GM23248 (cell line): ENCODE results near the gene MLLT10. TPM values are rescaled to one million over a fixed set of nuclear protein-coding genes. Genes with fewer than 3 reads are reported as not detected.

Experiments used
- DNase-seq: peaks from one replicate; pipeline ENCODE4 v3.0.0-alpha.2; 2015
- H2AFZ ChIP-seq: fragments of 200-600 bp; sonication (generic); 2 replicates; pipeline ENCODE4 v1.6.1; 2016; ENCODE audit warnings: antibody characterized with exemption
- H3F3A ChIP-seq: fragments of 200-600 bp; sonication (generic); 2 replicates; pipeline ENCODE4 v1.6.1; 2016; ENCODE audit warnings: mild to moderate bottlenecking, antibody characterized with exemption, mixed run types; ENCODE audit not compliant: insufficient read depth
- H3K27ac ChIP-seq: fragments of 200-600 bp; sonication (generic); 2 replicates; pipeline ENCODE4 v1.5.1; 2016; ENCODE audit warnings: mild to moderate bottlenecking
- H3K27me3 ChIP-seq: fragments of 200-600 bp; sonication (generic); replicated peaks from 2 replicates; pipeline ENCODE4 v1.6.1; 2016; ENCODE audit warnings: mild to moderate bottlenecking; ENCODE audit not compliant: insufficient read depth
- H3K36me3 ChIP-seq: fragments of 200-600 bp; sonication (generic); 2 replicates; pipeline ENCODE4 v1.6.1; 2016; ENCODE audit warnings: low read depth, mild to moderate bottlenecking
- H3K4me1 ChIP-seq: fragments of 200-600 bp; sonication (generic); 2 replicates; pipeline ENCODE4 v1.6.1; 2016; ENCODE audit warnings: mild to moderate bottlenecking; ENCODE audit not compliant: insufficient read depth
- H3K4me2 ChIP-seq: fragments of 200-600 bp; sonication (generic); one replicate; pipeline ENCODE4 v1.6.1; 2016; ENCODE audit warnings: mild to moderate bottlenecking; ENCODE audit not compliant: unreplicated experiment
- H3K4me3 ChIP-seq: fragments of 200-600 bp; sonication (generic); 2 replicates; pipeline ENCODE4 v1.5.1; 2016; ENCODE audit warnings: mild to moderate bottlenecking
- H3K79me2 ChIP-seq: fragments of 200-600 bp; sonication (generic); 2 replicates; pipeline ENCODE4 v1.6.1; 2016; ENCODE audit warnings: mild to moderate bottlenecking; ENCODE audit not compliant: insufficient read depth
- H3K9ac ChIP-seq: fragments of 200-600 bp; sonication (generic); 2 replicates; pipeline ENCODE4 v1.6.1; 2016; ENCODE audit warnings: mild to moderate bottlenecking
- H3K9me2 ChIP-seq: fragments of 200-600 bp; sonication (generic); 2 replicates; pipeline ENCODE4 v1.6.1; 2016; ENCODE audit warnings: mixed run types, mild to moderate bottlenecking, moderate library complexity; ENCODE audit not compliant: insufficient read depth
- H3K9me3 ChIP-seq: fragments of 200-600 bp; sonication (generic); one replicate; pipeline ENCODE4 v1.6.1; 2017; ENCODE audit warnings: low read depth
- H4K20me1 ChIP-seq: fragments of 200-600 bp; sonication (generic); 2 replicates; pipeline ENCODE4 v1.6.0; 2016; ENCODE audit not compliant: insufficient read depth
- EZH2 ChIP-seq: fragments of 200-600 bp; sonication (generic); IDR thresholded peaks from 2 replicates; pipeline ENCODE4 v1.6.1; 2018; ENCODE audit warnings: antibody characterized with exemption, mild to moderate bottlenecking; ENCODE audit not compliant: insufficient read depth, poor library complexity, severe bottlenecking
- EZH2phosphoT487 ChIP-seq: fragments of 200-600 bp; sonication (generic); IDR thresholded peaks from 2 replicates; pipeline ENCODE4 v1.6.1; 2018; ENCODE audit warnings: antibody characterized with exemption, moderate library complexity, mild to moderate bottlenecking, low read depth; ENCODE audit not compliant: insufficient read depth
- WGBS, 2 experiments: methylation state at CpG; one replicate each; pipeline ENCODE4 v1.1.6; 2015 to 2017; ENCODE audit warnings: low lambda C conversion rate in 2 of 2, low coverage in 1 of 2; ENCODE audit errors: missing lambda C conversion rate in 2 of 2; 5-methylcytosine and 5-hydroxymethylcytosine counted together
- in situ Hi-C: fragments of 300-500 bp; cut with MboI; formaldehyde crosslinking; loops from 2 replicates; pipeline ENCODE4 v1.15.0; 2020
- polyA plus RNA-seq: library from polyadenylated mRNA; unstranded; fragments of >200 nt; fragmentation: Nextera tagmentation; extraction: Ambion mirVana; gene quantifications from 2 replicates; pipeline ENCODE4 v1.2.1, GENCODE V29; 2016
- total RNA-seq: library from RNA; depleted of rRNA; stranded (reverse); fragments of >200 nt; shearing (Covaris generic); gene quantifications from 2 replicates; pipeline ENCODE4 v1.2.3, GENCODE V29; 2014; rRNA removed

MLLT10 gene
- total RNA-seq (16.1 and 19.8 TPM in 2 replicates), polyA plus RNA-seq (8.9 and 10.1 TPM in 2 replicates)

- peak within 1 kb of the TSS; percentile 78 for H3K9ac ChIP-seq
- H3K9me3 ChIP-seq: no peaks in the 10 kb centered on the region
- H3K4me2 ChIP-seq: peak within 1 kb of the TSS; percentile 86
- H3K4me3 ChIP-seq: peak within 1 kb of the TSS; percentile 75
- peaks cover 19% of the 10 kb centered on the region for H3F3A ChIP-seq
- no peaks in the 10 kb centered on the region for H3K9me2 ChIP-seq
- TF ChIP-seq EZH2phosphoT487 (no peak), EZH2 (no peak)
- H2AFZ ChIP-seq: peak within 1 kb of the TSS; percentile 90
- H4K20me1 ChIP-seq: no peaks in the 10 kb centered on the region
- DNase-seq: peak; percentile 96
- H3K4me1 ChIP-seq: peaks cover 10% of the 10 kb centered on the region
- in situ Hi-C loops: loop anchor here (25.0 kb wide), 1 partner anchor 404 kb away; no protein-coding TSS in a partner anchor
- peaks cover 5% of the 10 kb centered on the region for H3K36me3 ChIP-seq
- no peaks in the 10 kb centered on the region for H3K27me3 ChIP-seq
- peaks cover 35% of the 10 kb centered on the region for H3K79me2 ChIP-seq
- H3K27ac ChIP-seq: peak within 1 kb of the TSS; percentile 84
- 1% methylated on average over 18 to 57 of the region's 74 CpGs for WGBS, 2 experiments
Measured at GRCh38 chr10:21533467-21534279, at the start of gene MLLT10. Gene MLLT10, plus strand, starts transcription at chr10:21534232. Its CDS starts 413 bp downstream, at chr10:21534645.

- no peak overlapping the region for H3K4me2 ChIP-seq
- H3K4me3 ChIP-seq: no peak overlapping the region
- 96 to 97% methylated on average over 10 of the region's 10 CpGs for WGBS, 2 experiments
- H3K36me3 ChIP-seq: no peaks in the 10 kb centered on the region
- H4K20me1 ChIP-seq: no peaks in the 10 kb centered on the region
- no peaks in the 10 kb centered on the region for H3K9me2 ChIP-seq
- H3K9ac ChIP-seq: no peak overlapping the region
- no peaks in the 10 kb centered on the region for H3F3A ChIP-seq
- in situ Hi-C loops: loop anchor here (25.0 kb wide), 1 partner anchor 400 kb away; no protein-coding TSS in a partner anchor
- no peak overlapping the region for H3K27ac ChIP-seq
- TF ChIP-seq EZH2phosphoT487 (no peak), EZH2 (no peak)
- H3K9me3 ChIP-seq: no peaks in the 10 kb centered on the region
- H3K4me1 ChIP-seq: no peaks in the 10 kb centered on the region
- H3K27me3 ChIP-seq: no peaks in the 10 kb centered on the region
- no peak overlapping the region for H2AFZ ChIP-seq
- DNase-seq: no peak
- H3K79me2 ChIP-seq: no peaks in the 10 kb centered on the region
Measured at GRCh38 chr10:21487416-21488180, 46.4 kb upstream of the MLLT10 start.

- no peaks in the 10 kb centered on the region for H3K9me3 ChIP-seq
- no peaks in the 10 kb centered on the region for H3K4me1 ChIP-seq
- H4K20me1 ChIP-seq: no peaks in the 10 kb centered on the region
- H3K27ac ChIP-seq: no peak overlapping the region
- no peak for DNase-seq
- in situ Hi-C loops: loop anchor here (25.0 kb wide), 1 partner anchor 401 kb away; no protein-coding TSS in a partner anchor
- H3K9me2 ChIP-seq: no peaks in the 10 kb centered on the region
- H3K79me2 ChIP-seq: no peaks in the 10 kb centered on the region
- H3K9ac ChIP-seq: no peak overlapping the region
- WGBS, 2 experiments: 50 to 54% methylated on average over 6 of the region's 6 CpGs
- H3F3A ChIP-seq: peaks cover 4% of the 10 kb centered on the region; the same call in 1 of the 2 replicates
- H3K36me3 ChIP-seq: no peaks in the 10 kb centered on the region
- no peak overlapping the region for H3K4me3 ChIP-seq
- TF ChIP-seq EZH2 (no peak), EZH2phosphoT487 (no peak)
- H2AFZ ChIP-seq: no peak overlapping the region
- no peak overlapping the region for H3K4me2 ChIP-seq
- no peaks in the 10 kb centered on the region for H3K27me3 ChIP-seq
Measured at GRCh38 chr10:21488246-21488956, 45.6 kb upstream of the MLLT10 start.

- in situ Hi-C loops: loop anchor here (25.0 kb wide), 1 partner anchor 402 kb away; no protein-coding TSS in a partner anchor
- WGBS, 2 experiments: 79% methylated on average over 5 of the region's 5 CpGs
Measured at GRCh38 chr10:21488957-21489446, 45.0 kb upstream of the MLLT10 start.

More at GRCh38 chr10:21488957-21489446, 45.0 kb upstream of the MLLT10 start:
- Histone ChIP-seq H3K27me3 (no peaks in the 10 kb centered on the region), H2AFZ (no peak overlapping the region), H4K20me1 (no peaks in the 10 kb centered on the region), H3K79me2 (no peaks in the 10 kb centered on the region), H3K9me3 (no peaks in the 10 kb centered on the region), H3K4me2 (no peak overlapping the region), H3K9ac (no peak overlapping the region), H3K4me1 (no peaks in the 10 kb centered on the region), H3K27ac (no peak overlapping the region), H3F3A (peaks cover 4% of the 10 kb centered on the region; the same call in 1 of the 2 replicates), H3K36me3 (no peaks in the 10 kb centered on the region), H3K9me2 (no peaks in the 10 kb centered on the region), H3K4me3 (no peak overlapping the region)
- no peak for DNase-seq
- no peak for TF ChIP-seq EZH2
- no peak for TF ChIP-seq EZH2phosphoT487
